PC-3 (cell line): ENCODE results near the gene MED26. TPM values are rescaled to one million over a fixed set of nuclear protein-coding genes. Genes with fewer than 3 reads are reported as not detected.

Experiments used
- ATAC-seq: fragments of 200-7000 bp; cut with Tn5 transposase; 2 replicates; pipeline ENCODE4 v1.9.1; 2020; ENCODE audit warnings: mild to moderate bottlenecking, moderate library complexity
- BruUV-seq: library from RNA; stranded (reverse); fragments of 400-500 nt; replicated peaks from 2 replicates; lab custom pipeline; 2021; lab: Mats Ljungman, UMichigan
- CTCF ChIA-PET: fragments of 300-600 bp; sonication (Branson Sonifier 250); formaldehyde crosslinking; loops from one replicate; lab custom pipeline; 2022; ENCODE audit warnings: antibody characterized with exemption; lab: Charles Lee
- POLR2A ChIA-PET: fragments of 300-600 bp; sonication (Branson Sonifier 250); formaldehyde crosslinking; loops from one replicate; lab custom pipeline; 2022; ENCODE audit warnings: antibody characterized with exemption; ENCODE audit not compliant: unreplicated experiment; lab: Charles Lee
- DNase-seq: peaks from one replicate; pipeline ENCODE4 v3.0.0-alpha.2; 2015
- H2AFZ ChIP-seq: fragments of 300-600 bp; sonication (generic); 2 replicates; pipeline ENCODE4 v1.6.0; 2016; ENCODE audit warnings: antibody characterized with exemption, low read length
- H3F3A ChIP-seq: fragments of 300-600 bp; sonication (generic); one replicate; pipeline ENCODE4 v1.6.0; 2017; ENCODE audit warnings: antibody characterized with exemption, low read length, control low read depth, mild to moderate bottlenecking; ENCODE audit not compliant: unreplicated experiment
- H3K27ac ChIP-seq: fragments of 300-600 bp; sonication (generic); 2 replicates; pipeline ENCODE4 v1.5.1; 2016; ENCODE audit warnings: mild to moderate bottlenecking, low read length
- H3K27me3 ChIP-seq: fragments of 300-600 bp; sonication (generic); 2 replicates; pipeline ENCODE4 v1.6.1; 2016; ENCODE audit warnings: low read length, mixed read lengths
- H3K36me3 ChIP-seq: fragments of 300-600 bp; sonication (generic); 2 replicates; pipeline ENCODE4 v1.6.1; 2016; ENCODE audit warnings: low read depth, mixed run types, low read length, mixed read lengths
- H3K4me1 ChIP-seq: fragments of 300-600 bp; sonication (generic); 2 replicates; pipeline ENCODE4 v1.5.1; 2016; ENCODE audit warnings: low read length; ENCODE audit not compliant: insufficient read depth
- H3K4me2 ChIP-seq: fragments of 300-600 bp; sonication (generic); 2 replicates; pipeline ENCODE4 v1.6.0; 2016; ENCODE audit warnings: low read length
- H3K4me3 ChIP-seq: fragments of 300-600 bp; sonication (generic); 2 replicates; pipeline ENCODE4 v1.5.1; 2016; ENCODE audit warnings: mild to moderate bottlenecking, low read length, mixed read lengths
- H3K79me2 ChIP-seq: fragments of 300-600 bp; sonication (generic); 2 replicates; pipeline ENCODE4 v1.6.1; 2017; ENCODE audit warnings: low read length, mixed read lengths
- H3K9ac ChIP-seq: fragments of 300-600 bp; sonication (generic); 2 replicates; pipeline ENCODE4 v1.6.0; 2016; ENCODE audit warnings: mild to moderate bottlenecking, low read length
- H3K9me2 ChIP-seq: fragments of 300-600 bp; sonication (generic); replicated peaks from 2 replicates; pipeline ENCODE4 v1.6.1; 2016; ENCODE audit warnings: mixed run types, low read length, mixed read lengths
- H3K9me3 ChIP-seq: fragments of 300-600 bp; sonication (generic); 2 replicates; pipeline ENCODE4 v1.6.1; 2016; ENCODE audit warnings: low read length, mixed read lengths
- H4K20me1 ChIP-seq: fragments of 300-600 bp; sonication (generic); 2 replicates; pipeline ENCODE4 v1.6.1; 2016; ENCODE audit warnings: low read length, mixed read lengths
- CTCF ChIP-seq: fragments of 300-600 bp; sonication (generic); conservative IDR thresholded peaks from 2 replicates; pipeline ENCODE4 v1.5.1; 2017; ENCODE audit warnings: antibody characterized with exemption, low read depth, mild to moderate bottlenecking, low read length
- EZH2 ChIP-seq: fragments of 300-600 bp; sonication (generic); IDR thresholded peaks from one replicate; pipeline ENCODE4 v1.6.1; 2017; ENCODE audit warnings: antibody characterized with exemption, mild to moderate bottlenecking, low read length; ENCODE audit not compliant: unreplicated experiment
- EZH2phosphoT487 ChIP-seq: fragments of 300-600 bp; sonication (generic); IDR thresholded peaks from 2 replicates; pipeline ENCODE4 v1.6.1; 2018; ENCODE audit warnings: mild to moderate bottlenecking, antibody characterized with exemption, low read length, borderline replicate concordance
- intact Hi-C: fragments of 100-400 bp; cut with micrococcal nuclease; formaldehyde crosslinking; loops from 2 replicates; pipeline ENCODE4 v1.9.0; 2023
- total RNA-seq: library from RNA; depleted of rRNA; stranded (reverse); fragments of >200 nt; gene quantifications from 2 replicates; pipeline ENCODE4 v1.2.3, GENCODE V29; 2014

The MED26 gene
- total RNA-seq, 1 experiment from 2014 or later = 17.5 TPM

DNA sequence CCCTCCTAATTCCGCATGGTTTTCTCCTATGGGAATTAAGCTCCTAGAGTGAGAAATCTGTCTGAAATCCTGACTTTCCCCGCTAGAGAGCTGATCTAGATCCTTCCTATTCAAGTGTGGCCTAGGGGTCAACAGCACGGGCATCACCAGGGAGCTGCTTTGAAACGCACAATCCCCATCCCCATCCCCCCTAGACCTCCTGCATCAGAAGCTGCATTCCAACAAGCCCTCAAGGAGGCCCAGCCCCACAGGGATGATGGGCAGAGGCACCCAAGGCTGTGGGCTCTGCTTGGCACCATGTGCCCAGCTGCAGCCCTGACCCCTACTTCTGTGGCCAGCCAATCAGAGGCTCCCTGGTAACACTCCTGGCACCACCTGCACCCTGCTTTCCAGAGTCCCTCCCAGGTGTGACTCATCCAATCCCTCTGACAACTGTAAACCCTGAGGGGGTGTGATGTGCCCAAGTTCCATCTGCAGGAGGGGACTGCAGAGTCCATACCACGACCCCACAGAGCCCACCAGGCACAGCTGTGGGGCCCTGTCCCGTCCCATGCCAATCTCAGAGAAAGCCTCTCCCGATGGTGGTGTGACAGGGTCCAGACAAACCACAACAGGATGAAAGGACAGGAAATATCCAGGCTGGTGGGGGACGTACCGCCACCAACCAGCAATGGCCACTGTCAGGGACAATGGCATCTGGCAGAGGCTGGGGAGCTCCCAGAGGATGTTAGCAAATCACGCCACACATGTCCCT is 36.0 kb downstream of the MED26 start:
- Histone ChIP-seq H3K4me2 (no peak overlapping the region), H3K9me2 (no peaks in the 10 kb centered on the region), H3K9me3 (no peaks in the 10 kb centered on the region), H4K20me1 (peaks cover 78% of the 10 kb centered on the region), H3K27ac (no peak overlapping the region), H3K4me1 (peaks cover 5% of the 10 kb centered on the region), H3K9ac (no peak overlapping the region), H3K36me3 (no peaks in the 10 kb centered on the region), H3K4me3 (no peak overlapping the region), H3K79me2 (peaks cover 98% of the 10 kb centered on the region), H3K27me3 (no peaks in the 10 kb centered on the region), H2AFZ (no peak overlapping the region), H3F3A (no peaks in the 10 kb centered on the region)
- DNase-seq (peak; percentile 38), ATAC-seq (peak; percentile 71)
- no peak for TF ChIP-seq EZH2
- no peak for TF ChIP-seq EZH2phosphoT487
- TF ChIP-seq CTCF = no peak
- ChIA-PET CTCF (interaction anchor here (0.7 kb wide), 1 partner anchor 96 kb away, joined by 4 read pairs; the partner anchor contains the start of gene CALR3), POLR2A (no interaction called here)
- BruUV-seq = no TSS peak
- intact Hi-C loops = no loop called here

DNA sequence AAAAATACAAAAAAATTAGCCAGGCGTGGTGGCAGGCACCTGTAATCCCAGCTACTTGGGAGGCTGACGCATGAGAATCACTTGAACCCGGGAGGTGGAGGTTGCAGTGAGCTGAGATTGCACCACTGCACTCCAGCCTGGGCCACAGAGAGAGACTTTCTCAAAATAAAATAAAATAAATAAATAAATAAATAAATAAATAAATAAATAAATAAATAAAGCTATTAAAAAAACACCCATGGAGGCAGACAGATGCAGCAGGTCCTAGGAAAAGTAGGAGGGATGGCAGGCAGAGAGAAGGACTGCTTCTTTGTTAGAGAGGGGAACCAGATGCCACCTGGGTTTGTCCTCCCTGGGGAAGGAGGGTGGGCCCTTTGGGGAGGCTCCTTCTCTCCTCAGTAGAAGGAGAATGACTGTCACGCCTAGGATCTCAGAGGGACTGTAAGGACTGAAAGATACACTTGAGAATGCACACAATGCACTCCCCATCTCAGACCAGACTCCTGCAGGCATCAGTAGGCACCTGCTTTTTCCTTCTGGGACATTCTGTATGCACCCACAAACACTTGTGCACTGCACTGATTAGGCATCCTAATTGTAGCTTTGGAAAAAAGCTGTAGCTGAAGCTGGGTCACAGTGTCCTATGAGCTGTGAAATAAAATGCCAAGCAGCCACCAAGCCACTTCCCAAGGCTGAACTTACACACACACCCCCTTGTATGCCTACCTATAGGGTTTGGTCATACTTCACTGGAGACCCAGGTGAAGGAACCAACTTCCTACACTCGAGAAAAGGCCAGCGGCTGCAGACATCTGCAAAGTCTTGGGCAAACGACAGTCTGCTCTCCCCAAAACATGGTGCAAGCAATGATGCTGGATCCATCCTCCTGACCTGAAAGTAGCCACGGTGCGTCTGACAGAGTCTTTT is 36.9 kb downstream of the MED26 start:
- intact Hi-C loops = no loop called here
- Histone ChIP-seq H2AFZ (no peak overlapping the region), H3K9me2 (no peaks in the 10 kb centered on the region), H3K9ac (no peak overlapping the region), H3K4me2 (no peak overlapping the region), H4K20me1 (peaks cover 69% of the 10 kb centered on the region), H3K9me3 (no peaks in the 10 kb centered on the region), H3F3A (no peaks in the 10 kb centered on the region), H3K27me3 (no peaks in the 10 kb centered on the region), H3K36me3 (no peaks in the 10 kb centered on the region), H3K4me1 (peaks cover 5% of the 10 kb centered on the region), H3K4me3 (no peak overlapping the region), H3K27ac (no peak overlapping the region), H3K79me2 (peaks cover 98% of the 10 kb centered on the region)
- ChIA-PET CTCF (interaction anchor here (0.7 kb wide), 1 partner anchor 95 kb away, joined by 4 read pairs; the partner anchor contains the start of gene CALR3), POLR2A (no interaction called here)
- TF ChIP-seq CTCF (no peak), EZH2phosphoT487 (no peak), EZH2 (no peak)
- no peak for DNase-seq
- BruUV-seq = no TSS peak
- ATAC-seq = no peak
